Liver (tissue), 9 donors: ENCODE results near the gene MARVELD1. TPM values are rescaled to one million over a fixed set of nuclear protein-coding genes. Genes with fewer than 3 reads are reported as not detected.
A peak's percentile ranks its signal among the peaks of the same experiment; 100 is the strongest.

ENCODE experiments used
- DNase-seq: peaks from one replicate; pipeline ENCODE4 v3.0.0-alpha.2; 2017; ENCODE audit warnings: low spot score
- H3K27ac ChIP-seq, 2 donors: one replicate each; pipeline ENCODE4 v1.7.0; 2013; ENCODE audit warnings: inconsistent platforms in 2 of 2, low read length in 2 of 2, control low read depth in 1 of 2, low read depth in 1 of 2, mild to moderate bottlenecking in 1 of 2
- H3K27me3 ChIP-seq, 4 donors: one replicate each; pipeline versions ENCODE4 v1.6.1 to v1.7.0; 2013; ENCODE audit warnings: low read length in 3 of 4, inconsistent platforms in 1 of 4, mild to moderate bottlenecking in 1 of 4, moderate library complexity in 1 of 4; ENCODE audit not compliant: control insufficient read depth in 4 of 4, insufficient read depth in 4 of 4
- H3K36me3 ChIP-seq, 4 donors: one replicate each; pipeline versions ENCODE4 v1.6.1 to v1.7.0; 2013; ENCODE audit warnings: low read length in 3 of 4, mild to moderate bottlenecking in 3 of 4, low read depth in 1 of 4, moderate library complexity in 1 of 4; ENCODE audit not compliant: control insufficient read depth in 4 of 4, insufficient read depth in 3 of 4
- H3K4me1 ChIP-seq, 4 donors: one replicate each; pipeline versions ENCODE4 v1.6.1 to v1.7.0; 2013; ENCODE audit warnings: low read length in 3 of 4, mild to moderate bottlenecking in 3 of 4, moderate library complexity in 1 of 4; ENCODE audit not compliant: control insufficient read depth in 4 of 4, insufficient read depth in 4 of 4
- H3K4me3 ChIP-seq, 3 donors: one replicate each; pipeline versions ENCODE4 v1.6.1 to v1.7.0; 2013; ENCODE audit warnings: low read length in 3 of 3, control low read depth in 1 of 3, low read depth in 1 of 3, mild to moderate bottlenecking in 1 of 3
- H3K9ac ChIP-seq, 2 donors: one replicate each; pipeline ENCODE4 v1.7.0; 2013; ENCODE audit warnings: low read length in 2 of 2, mild to moderate bottlenecking in 2 of 2, moderate library complexity in 2 of 2, control low read depth in 1 of 2, low read depth in 1 of 2
- H3K9me3 ChIP-seq, 4 donors: one replicate each; pipeline versions ENCODE4 v1.6.1 to v1.7.0; 2013; ENCODE audit warnings: low read length in 3 of 4; ENCODE audit not compliant: control insufficient read depth in 4 of 4
- EGR1 ChIP-seq, 2 donors: IDR thresholded peaks; 2 replicates each; pipeline ENCODE4 v1.6.1; 2016 to 2018; ENCODE audit warnings: antibody characterized with exemption in 2 of 2, low read depth in 2 of 2
- FOXA1 ChIP-seq: IDR thresholded peaks from 2 replicates; pipeline ENCODE4 v1.6.1; 2016; ENCODE audit warnings: antibody characterized with exemption
- FOXA2 ChIP-seq: IDR thresholded peaks from 2 replicates; pipeline ENCODE4 v1.6.1; 2016; ENCODE audit warnings: antibody characterized with exemption
- GABPA ChIP-seq, 2 donors: IDR thresholded peaks in 1 of 2; conservative IDR thresholded peaks in 1 of 2; 2 replicates each; pipeline ENCODE4 v1.6.1; 2016; ENCODE audit warnings: antibody characterized with exemption in 2 of 2, mild to moderate bottlenecking in 1 of 2, moderate library complexity in 1 of 2
- HNF4A ChIP-seq, 2 donors: conservative IDR thresholded peaks; 2 replicates each; pipeline ENCODE4 v1.6.1; 2016; ENCODE audit warnings: antibody characterized with exemption in 2 of 2, mild to moderate bottlenecking in 2 of 2
- HNF4G ChIP-seq: IDR thresholded peaks from 2 replicates; pipeline ENCODE4 v1.6.1; 2016; ENCODE audit warnings: antibody characterized with exemption
- JUND ChIP-seq, 2 donors: IDR thresholded peaks; 2 replicates each; pipeline ENCODE4 v1.6.1; 2016; ENCODE audit warnings: antibody characterized with exemption in 2 of 2
- NR2F2 ChIP-seq: IDR thresholded peaks from 2 replicates; pipeline ENCODE4 v1.6.1; 2016; ENCODE audit warnings: antibody characterized with exemption
- RAD21 ChIP-seq, 2 donors: IDR thresholded peaks; 2 replicates each; pipeline ENCODE4 v1.6.1; 2016; ENCODE audit warnings: antibody characterized with exemption in 2 of 2, mild to moderate bottlenecking in 2 of 2
- RXRA ChIP-seq, 2 donors: IDR thresholded peaks; 2 replicates each; pipeline ENCODE4 v1.6.1; 2017 to 2018; ENCODE audit warnings: antibody characterized with exemption in 2 of 2, mild to moderate bottlenecking in 1 of 2
- SP1 ChIP-seq: IDR thresholded peaks from 2 replicates; pipeline ENCODE4 v1.6.1; 2018; ENCODE audit warnings: antibody characterized with exemption, mild to moderate bottlenecking
- TAF1 ChIP-seq: conservative IDR thresholded peaks from 2 replicates; pipeline ENCODE4 v1.6.1; 2016; ENCODE audit warnings: antibody characterized with exemption, mild to moderate bottlenecking
- YY1 ChIP-seq: IDR thresholded peaks from 2 replicates; pipeline ENCODE4 v1.6.1; 2016; ENCODE audit warnings: antibody characterized with exemption, mild to moderate bottlenecking
- WGBS: extraction: QIAGEN DNeasy Blood & Tissue Kit; methylation state at CpG from one replicate; pipeline ENCODE4 v1.1.7; 2013; 5-methylcytosine and 5-hydroxymethylcytosine counted together
- polyA plus RNA-seq, 2 donors: library from polyadenylated mRNA; stranded (reverse) in 1 of 2; unstranded in 1 of 2; fragments of 200-250 nt in 1 of 2; fragments of >200 nt in 1 of 2; fragmentation: Nextera tagmentation in 1 of 2; extraction: Ambion mirVana in 1 of 2; gene quantifications; one replicate each; pipeline versions ENCODE4 v1.2.1 to v1.2.3, GENCODE V29; 2013 to 2015
- total RNA-seq, 2 donors: library from RNA; depleted of rRNA; stranded (reverse); fragments of >200 nt; gene quantifications; one replicate each; pipeline ENCODE4 v1.2.3, GENCODE V29; 2014
- TF ChIP-seq, protein P1 (sequence below): IDR thresholded peaks from 2 replicates; pipeline ENCODE4 v1.6.1; 2016; ENCODE audit warnings: antibody characterized with exemption, mild to moderate bottlenecking
- TF ChIP-seq, protein P2 (sequence below): fragments of 150-350 bp; IDR thresholded peaks from 2 replicates; pipeline ENCODE4 v1.5.1; 2017; ENCODE audit warnings: improper control_type of control experiment, low read depth, low read length; ENCODE audit not compliant: missing input control
- TF ChIP-seq, protein P3 (sequence below): IDR thresholded peaks from 2 replicates; pipeline ENCODE4 v1.6.1; 2016; ENCODE audit warnings: antibody characterized with exemption
- TF ChIP-seq, protein P4 (sequence below): IDR thresholded peaks from 2 replicates; pipeline ENCODE4 v1.6.1; 2016; ENCODE audit warnings: antibody characterized with exemption
- TF ChIP-seq, protein P5 (sequence below): IDR thresholded peaks from 2 replicates; pipeline ENCODE4 v1.6.1; 2016; ENCODE audit warnings: antibody characterized with exemption
- donor health status: healthy.
- donor health status: healthy.
- donor health status: healthy.
- donor health status: healthy.
- donor health status: healthy.

The MARVELD1 gene
- total and polyA plus RNA-seq, 4 donors: 0.72 to 3.3 (median 2.8) TPM

DNA sequence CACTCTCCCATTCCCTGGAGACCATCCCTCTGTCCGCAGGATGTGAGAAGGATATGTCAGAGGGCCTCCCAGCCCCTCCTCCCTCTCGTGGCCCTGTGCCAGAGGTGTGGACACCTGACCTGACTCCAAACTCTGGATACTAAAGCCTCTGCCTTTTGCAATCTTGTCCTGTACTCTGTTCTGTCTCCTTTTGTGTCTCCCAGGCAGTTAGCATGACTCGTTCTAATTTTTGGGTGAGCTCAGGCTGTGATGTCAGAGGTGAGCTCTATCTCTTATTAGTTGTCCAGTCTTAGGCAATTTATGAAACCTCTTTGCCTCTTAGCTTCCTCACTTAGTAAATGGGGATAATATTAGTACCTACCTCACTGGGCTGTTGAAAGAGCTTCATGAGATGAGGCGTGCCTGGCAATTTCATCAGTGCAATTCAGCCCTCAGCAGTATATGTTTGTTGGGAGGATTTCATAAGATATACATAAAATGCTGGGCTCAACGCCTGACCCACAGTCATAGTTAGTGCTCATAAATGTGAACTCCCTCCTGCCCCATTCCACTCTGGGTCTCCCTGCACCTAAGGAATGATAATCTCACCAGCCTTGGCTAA lies 10.9 kb downstream of the MARVELD1 start:
- Histone ChIP-seq H3K36me3 (no peaks in the 10 kb centered on the region), H3K27ac (peak overlapping the region in 1 of 2 donors; percentile 0), H3K27me3 (no peaks in the 10 kb centered on the region), H3K4me1 (peaks cover 0 to 5% (median 2%) of the 10 kb centered on the region in 4 donors), H3K9me3 (no peaks in the 10 kb centered on the region), H3K9ac (no peak overlapping the region), H3K4me3 (no peak overlapping the region)
- TF ChIP-seq, protein P1, sequence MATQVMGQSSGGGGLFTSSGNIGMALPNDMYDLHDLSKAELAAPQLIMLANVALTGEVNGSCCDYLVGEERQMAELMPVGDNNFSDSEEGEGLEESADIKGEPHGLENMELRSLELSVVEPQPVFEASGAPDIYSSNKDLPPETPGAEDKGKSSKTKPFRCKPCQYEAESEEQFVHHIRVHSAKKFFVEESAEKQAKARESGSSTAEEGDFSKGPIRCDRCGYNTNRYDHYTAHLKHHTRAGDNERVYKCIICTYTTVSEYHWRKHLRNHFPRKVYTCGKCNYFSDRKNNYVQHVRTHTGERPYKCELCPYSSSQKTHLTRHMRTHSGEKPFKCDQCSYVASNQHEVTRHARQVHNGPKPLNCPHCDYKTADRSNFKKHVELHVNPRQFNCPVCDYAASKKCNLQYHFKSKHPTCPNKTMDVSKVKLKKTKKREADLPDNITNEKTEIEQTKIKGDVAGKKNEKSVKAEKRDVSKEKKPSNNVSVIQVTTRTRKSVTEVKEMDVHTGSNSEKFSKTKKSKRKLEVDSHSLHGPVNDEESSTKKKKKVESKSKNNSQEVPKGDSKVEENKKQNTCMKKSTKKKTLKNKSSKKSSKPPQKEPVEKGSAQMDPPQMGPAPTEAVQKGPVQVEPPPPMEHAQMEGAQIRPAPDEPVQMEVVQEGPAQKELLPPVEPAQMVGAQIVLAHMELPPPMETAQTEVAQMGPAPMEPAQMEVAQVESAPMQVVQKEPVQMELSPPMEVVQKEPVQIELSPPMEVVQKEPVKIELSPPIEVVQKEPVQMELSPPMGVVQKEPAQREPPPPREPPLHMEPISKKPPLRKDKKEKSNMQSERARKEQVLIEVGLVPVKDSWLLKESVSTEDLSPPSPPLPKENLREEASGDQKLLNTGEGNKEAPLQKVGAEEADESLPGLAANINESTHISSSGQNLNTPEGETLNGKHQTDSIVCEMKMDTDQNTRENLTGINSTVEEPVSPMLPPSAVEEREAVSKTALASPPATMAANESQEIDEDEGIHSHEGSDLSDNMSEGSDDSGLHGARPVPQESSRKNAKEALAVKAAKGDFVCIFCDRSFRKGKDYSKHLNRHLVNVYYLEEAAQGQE: no peak
- peak; percentile 59 to 68 for TF ChIP-seq HNF4A (conservative IDR thresholded peaks at IDR 0.05)
- TF ChIP-seq RXRA (IDR thresholded peaks at IDR 0.05): peak in 1 of 2 donors; percentile 34
- TF ChIP-seq SP1: no peak
- no peak for DNase-seq
- WGBS: 57% methylated on average over 5 of the region's 5 CpGs

DNA sequence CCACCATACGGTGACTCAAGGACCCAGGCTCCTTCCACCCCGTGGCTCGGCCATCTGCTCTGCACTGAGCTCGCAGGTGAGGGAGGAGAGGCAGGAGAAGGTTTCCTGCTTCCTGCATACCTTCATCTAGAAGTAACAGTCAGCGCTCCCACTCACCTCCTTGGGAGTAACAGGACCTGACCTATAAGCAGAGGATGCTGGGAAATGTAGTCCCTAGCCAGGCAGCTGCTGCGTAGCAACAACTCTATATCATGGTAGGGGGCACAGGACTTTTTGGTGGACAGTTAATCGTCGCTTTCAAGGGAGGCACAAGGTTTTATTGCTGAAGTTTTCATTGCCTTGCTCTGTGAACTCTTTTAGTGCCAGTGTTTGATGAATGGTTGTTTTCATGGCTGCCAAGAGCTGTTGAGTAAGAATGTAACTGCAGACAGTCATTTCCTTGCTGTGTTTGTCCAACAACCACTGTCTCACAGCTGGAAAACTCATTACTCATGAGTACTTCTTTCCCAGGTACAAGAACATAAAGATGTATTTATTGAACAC lies 13.2 kb downstream of the MARVELD1 start:
- H3K27ac ChIP-seq: peak overlapping the region in 1 of 2 donors; percentile 38
- H3K27me3 ChIP-seq: no peaks in the 10 kb centered on the region
- DNase-seq: no peak
- no peak overlapping the region for H3K4me3 ChIP-seq
- no peaks in the 10 kb centered on the region for H3K36me3 ChIP-seq
- no peak overlapping the region for H3K9ac ChIP-seq
- TF ChIP-seq TAF1: no peak
- no peak for TF ChIP-seq GABPA (IDR thresholded peaks at IDR 0.05 in 1 of 2, conservative IDR thresholded peaks at IDR 0.05 in 1 of 2)
- TF ChIP-seq, protein P2, sequence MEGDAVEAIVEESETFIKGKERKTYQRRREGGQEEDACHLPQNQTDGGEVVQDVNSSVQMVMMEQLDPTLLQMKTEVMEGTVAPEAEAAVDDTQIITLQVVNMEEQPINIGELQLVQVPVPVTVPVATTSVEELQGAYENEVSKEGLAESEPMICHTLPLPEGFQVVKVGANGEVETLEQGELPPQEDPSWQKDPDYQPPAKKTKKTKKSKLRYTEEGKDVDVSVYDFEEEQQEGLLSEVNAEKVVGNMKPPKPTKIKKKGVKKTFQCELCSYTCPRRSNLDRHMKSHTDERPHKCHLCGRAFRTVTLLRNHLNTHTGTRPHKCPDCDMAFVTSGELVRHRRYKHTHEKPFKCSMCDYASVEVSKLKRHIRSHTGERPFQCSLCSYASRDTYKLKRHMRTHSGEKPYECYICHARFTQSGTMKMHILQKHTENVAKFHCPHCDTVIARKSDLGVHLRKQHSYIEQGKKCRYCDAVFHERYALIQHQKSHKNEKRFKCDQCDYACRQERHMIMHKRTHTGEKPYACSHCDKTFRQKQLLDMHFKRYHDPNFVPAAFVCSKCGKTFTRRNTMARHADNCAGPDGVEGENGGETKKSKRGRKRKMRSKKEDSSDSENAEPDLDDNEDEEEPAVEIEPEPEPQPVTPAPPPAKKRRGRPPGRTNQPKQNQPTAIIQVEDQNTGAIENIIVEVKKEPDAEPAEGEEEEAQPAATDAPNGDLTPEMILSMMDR: no peak
- no peak for TF ChIP-seq HNF4G
- TF ChIP-seq, protein P3, sequence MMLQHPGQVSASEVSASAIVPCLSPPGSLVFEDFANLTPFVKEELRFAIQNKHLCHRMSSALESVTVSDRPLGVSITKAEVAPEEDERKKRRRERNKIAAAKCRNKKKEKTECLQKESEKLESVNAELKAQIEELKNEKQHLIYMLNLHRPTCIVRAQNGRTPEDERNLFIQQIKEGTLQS: no peak
- TF ChIP-seq, protein P1: no peak
- TF ChIP-seq, protein P4, sequence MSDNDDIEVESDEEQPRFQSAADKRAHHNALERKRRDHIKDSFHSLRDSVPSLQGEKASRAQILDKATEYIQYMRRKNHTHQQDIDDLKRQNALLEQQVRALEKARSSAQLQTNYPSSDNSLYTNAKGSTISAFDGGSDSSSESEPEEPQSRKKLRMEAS: no peak
- peak in 1 of 2 donors; percentile 28 for TF ChIP-seq JUND (IDR thresholded peaks at IDR 0.05)
- no peak for TF ChIP-seq EGR1 (IDR thresholded peaks at IDR 0.05; ENCODE audit: low read depth in 2 of 2)
- TF ChIP-seq RXRA (IDR thresholded peaks at IDR 0.05): peak in 1 of 2 donors; percentile 22
- TF ChIP-seq, protein P5, sequence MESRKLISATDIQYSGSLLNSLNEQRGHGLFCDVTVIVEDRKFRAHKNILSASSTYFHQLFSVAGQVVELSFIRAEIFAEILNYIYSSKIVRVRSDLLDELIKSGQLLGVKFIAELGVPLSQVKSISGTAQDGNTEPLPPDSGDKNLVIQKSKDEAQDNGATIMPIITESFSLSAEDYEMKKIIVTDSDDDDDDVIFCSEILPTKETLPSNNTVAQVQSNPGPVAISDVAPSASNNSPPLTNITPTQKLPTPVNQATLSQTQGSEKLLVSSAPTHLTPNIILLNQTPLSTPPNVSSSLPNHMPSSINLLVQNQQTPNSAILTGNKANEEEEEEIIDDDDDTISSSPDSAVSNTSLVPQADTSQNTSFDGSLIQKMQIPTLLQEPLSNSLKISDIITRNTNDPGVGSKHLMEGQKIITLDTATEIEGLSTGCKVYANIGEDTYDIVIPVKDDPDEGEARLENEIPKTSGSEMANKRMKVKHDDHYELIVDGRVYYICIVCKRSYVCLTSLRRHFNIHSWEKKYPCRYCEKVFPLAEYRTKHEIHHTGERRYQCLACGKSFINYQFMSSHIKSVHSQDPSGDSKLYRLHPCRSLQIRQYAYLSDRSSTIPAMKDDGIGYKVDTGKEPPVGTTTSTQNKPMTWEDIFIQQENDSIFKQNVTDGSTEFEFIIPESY: no peak
- TF ChIP-seq FOXA2: no peak
- no peak for TF ChIP-seq NR2F2
- TF ChIP-seq HNF4A (conservative IDR thresholded peaks at IDR 0.05): peak; percentile 14 to 21
- no peak for TF ChIP-seq RAD21 (IDR thresholded peaks at IDR 0.05)
- TF ChIP-seq FOXA1: no peak
- no peak for TF ChIP-seq SP1
- TF ChIP-seq YY1: peak; percentile 85
- 50% methylated on average over 8 of the region's 8 CpGs for WGBS
- peaks cover 0 to 5% (median 2%) of the 10 kb centered on the region in 4 donors for H3K4me1 ChIP-seq
- no peaks in the 10 kb centered on the region for H3K9me3 ChIP-seq
